ENCODE measurements around the gene UBA1. TPM values are rescaled to one million over a fixed set of nuclear protein-coding genes. Genes with fewer than 3 reads are reported as not detected.

The UBA1 gene
- total and polyA plus RNA-seq, 10 of the 15 experiments (the other 5 are each of a cell fraction or from before 2014, with no cell fraction given), result 60.4 to 314 (median 216) TPM

- Histone ChIP-seq H3K9me3 (replicated peaks; ENCODE audit: control insufficient read depth, insufficient read depth, low read length) (no peaks in the 10 kb centered on the region), H3K79me2 (ENCODE audit: control insufficient read depth, insufficient read depth, low read length) (peaks cover 6% of the 10 kb centered on the region), H3K27me3 (replicated peaks in 1 of 2; ENCODE audit: control insufficient read depth in 2 of 2, insufficient read depth in 2 of 2, low read length in 1 of 2) (no peaks in the 10 kb centered on the region), H2AFZ (ENCODE audit: control insufficient read depth, low read depth, low read length) (no peak overlapping the region), H3K4me2 (ENCODE audit: control insufficient read depth, insufficient read depth) (no peak overlapping the region), H3K9ac (ENCODE audit: control insufficient read depth, insufficient read depth, low read length) (no peak overlapping the region), H4K20me1 (ENCODE audit: control insufficient read depth, insufficient read depth) (no peaks in the 10 kb centered on the region), H3K4me1 (ENCODE audit: control insufficient read depth, insufficient read depth, low read length) (no peaks in the 10 kb centered on the region), H3K27ac (ENCODE audit: control insufficient read depth, insufficient read depth) (no peak overlapping the region), H3K36me3 (ENCODE audit: control insufficient read depth in 2 of 2, insufficient read depth in 2 of 2, low read length in 1 of 2) (no peaks in the 10 kb centered on the region; a peak in 3 of 4 replicates), H3K4me3 (no peak overlapping the region)
- SMC1A ChIA-PET (ENCODE audit: uncharacterized antibody, unreplicated experiment), result no interaction called here
- TF ChIP-seq FOXK2 (IDR thresholded peaks at IDR 0.05) (no peak), SP1 (IDR thresholded peaks at IDR 0.05; ENCODE audit: low read depth, low read length) (no peak), ATF3 (IDR thresholded peaks at IDR 0.05; ENCODE audit: borderline replicate concordance, extremely low read depth, low read depth, low read length) (no peak), ZNF622 (IDR thresholded peaks at IDR 0.05) (no peak), ATF7 (IDR thresholded peaks at IDR 0.05; ENCODE audit: low read depth) (no peak), EGR1 (IDR thresholded peaks at IDR 0.05; ENCODE audit: borderline replicate concordance in 1 of 2, low read depth in 2 of 2, low read length in 2 of 2) (no peak), KDM1A (IDR thresholded peaks at IDR 0.05; ENCODE audit: borderline replicate concordance) (no peak), RCOR1 (conservative IDR thresholded peaks at IDR 0.05; ENCODE audit: low read depth, low read length) (no peak), MYC (IDR thresholded peaks at IDR 0.05; ENCODE audit: insufficient read depth, insufficient read length, insufficient replicate concordance, low read length, severe bottlenecking) (no peak), POLR2A (IDR thresholded peaks at IDR 0.05; ENCODE audit: low read depth, low read length) (no peak), POLR2AphosphoS2 (IDR thresholded peaks at IDR 0.05; ENCODE audit: low read depth, low read length) (no peak)
- TF ChIP-seq, protein P1, sequence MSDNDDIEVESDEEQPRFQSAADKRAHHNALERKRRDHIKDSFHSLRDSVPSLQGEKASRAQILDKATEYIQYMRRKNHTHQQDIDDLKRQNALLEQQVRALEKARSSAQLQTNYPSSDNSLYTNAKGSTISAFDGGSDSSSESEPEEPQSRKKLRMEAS (IDR thresholded peaks at IDR 0.05; ENCODE audit: low read depth, low read length), result no peak
- TF ChIP-seq, protein P2, sequence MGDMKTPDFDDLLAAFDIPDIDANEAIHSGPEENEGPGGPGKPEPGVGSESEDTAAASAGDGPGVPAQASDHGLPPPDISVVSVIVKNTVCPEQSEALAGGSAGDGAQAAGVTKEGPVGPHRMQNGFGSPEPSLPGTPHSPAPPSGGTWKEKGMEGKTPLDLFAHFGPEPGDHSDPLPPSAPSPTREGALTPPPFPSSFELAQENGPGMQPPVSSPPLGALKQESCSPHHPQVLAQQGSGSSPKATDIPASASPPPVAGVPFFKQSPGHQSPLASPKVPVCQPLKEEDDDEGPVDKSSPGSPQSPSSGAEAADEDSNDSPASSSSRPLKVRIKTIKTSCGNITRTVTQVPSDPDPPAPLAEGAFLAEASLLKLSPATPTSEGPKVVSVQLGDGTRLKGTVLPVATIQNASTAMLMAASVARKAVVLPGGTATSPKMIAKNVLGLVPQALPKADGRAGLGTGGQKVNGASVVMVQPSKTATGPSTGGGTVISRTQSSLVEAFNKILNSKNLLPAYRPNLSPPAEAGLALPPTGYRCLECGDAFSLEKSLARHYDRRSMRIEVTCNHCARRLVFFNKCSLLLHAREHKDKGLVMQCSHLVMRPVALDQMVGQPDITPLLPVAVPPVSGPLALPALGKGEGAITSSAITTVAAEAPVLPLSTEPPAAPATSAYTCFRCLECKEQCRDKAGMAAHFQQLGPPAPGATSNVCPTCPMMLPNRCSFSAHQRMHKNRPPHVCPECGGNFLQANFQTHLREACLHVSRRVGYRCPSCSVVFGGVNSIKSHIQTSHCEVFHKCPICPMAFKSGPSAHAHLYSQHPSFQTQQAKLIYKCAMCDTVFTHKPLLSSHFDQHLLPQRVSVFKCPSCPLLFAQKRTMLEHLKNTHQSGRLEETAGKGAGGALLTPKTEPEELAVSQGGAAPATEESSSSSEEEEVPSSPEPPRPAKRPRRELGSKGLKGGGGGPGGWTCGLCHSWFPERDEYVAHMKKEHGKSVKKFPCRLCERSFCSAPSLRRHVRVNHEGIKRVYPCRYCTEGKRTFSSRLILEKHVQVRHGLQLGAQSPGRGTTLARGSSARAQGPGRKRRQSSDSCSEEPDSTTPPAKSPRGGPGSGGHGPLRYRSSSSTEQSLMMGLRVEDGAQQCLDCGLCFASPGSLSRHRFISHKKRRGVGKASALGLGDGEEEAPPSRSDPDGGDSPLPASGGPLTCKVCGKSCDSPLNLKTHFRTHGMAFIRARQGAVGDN (IDR thresholded peaks at IDR 0.05), result no peak
- CTCF ChIA-PET, result interaction anchor here (1.0 to 2.1 kb wide), 2 partner anchors 144 to 515 kb away, joined by 3 to 8 read pairs; no protein-coding TSS in a partner anchor
- in situ Hi-C loops (cut with MboI) (no loop called here), intact Hi-C loops (cut with micrococcal nuclease; ENCODE audit: unreplicated experiment) (no loop called here)
- RAD21 ChIA-PET (ENCODE audit: unreplicated experiment), result no interaction called here
- 82% methylated on average over 12 of the region's 12 CpGs for WGBS (ENCODE audit: insufficient coverage, insufficient replicate concordance, low lambda C conversion rate, missing lambda C conversion rate)
- BruUV-seq (replicated peaks), result no TSS peak
- no peak for ATAC-seq
- no peak for FAIRE-seq
- POLR2A ChIA-PET, result no interaction called here
- DNase-seq (ENCODE audit: low read depth, low spot score), result no peak
Observed at GRCh38 chrX:47239898-47240545, 46.4 kb downstream of the UBA1 start.

Data from GM12878 (cell line).